ENCODE measurements around the gene GRIN3A.
A peak's percentile ranks its signal among the peaks of the same experiment; 100 is the strongest.

The GRIN3A gene

GRCh38 chr9:101579711-101580545, 158.5 kb downstream of the GRIN3A start:
- no peak overlapping the region for H3K4me3 ChIP-seq (ENCODE audit: low read depth, low read length)
- TF ChIP-seq POLR2A (IDR thresholded peaks at IDR 0.05; ENCODE audit: extremely low read depth, insufficient read length) (no peak), MAX (IDR thresholded peaks at IDR 0.05; ENCODE audit: low read depth, low read length) (no peak), CTCF (IDR thresholded peaks at IDR 0.05; ENCODE audit: low read depth, low read length) (no peak), MYC (IDR thresholded peaks at IDR 0.05; ENCODE audit: low read depth, low read length) (no peak)
- peak; percentile 55 for DNase-seq (ENCODE audit: low read depth)

- no peak overlapping the region for H3K4me3 ChIP-seq (ENCODE audit: low read depth, low read length)
- DNase-seq (ENCODE audit: low read depth) = peak; percentile 88
- TF ChIP-seq MAX (IDR thresholded peaks at IDR 0.05; ENCODE audit: low read depth, low read length) (no peak), MYC (IDR thresholded peaks at IDR 0.05; ENCODE audit: low read depth, low read length) (no peak), CTCF (IDR thresholded peaks at IDR 0.05; ENCODE audit: low read depth, low read length) (no peak), POLR2A (IDR thresholded peaks at IDR 0.05; ENCODE audit: extremely low read depth, insufficient read length) (no peak)
These were observed 160.1 kb downstream of the GRIN3A start for GRCh38 chr9:101578378-101578777.

- H3K4me3 ChIP-seq (ENCODE audit: low read depth, low read length) = no peak overlapping the region
- TF ChIP-seq MAX (IDR thresholded peaks at IDR 0.05; ENCODE audit: low read depth, low read length) (no peak), CTCF (IDR thresholded peaks at IDR 0.05; ENCODE audit: low read depth, low read length) (no peak), MYC (IDR thresholded peaks at IDR 0.05; ENCODE audit: low read depth, low read length) (no peak), POLR2A (IDR thresholded peaks at IDR 0.05; ENCODE audit: extremely low read depth, insufficient read length) (no peak)
- DNase-seq (ENCODE audit: low read depth) = no peak
These were observed 163.6 kb downstream of the GRIN3A start for GRCh38 chr9:101574731-101575333.

- no peak for DNase-seq (ENCODE audit: low read depth)
- H3K4me3 ChIP-seq (ENCODE audit: low read depth, low read length) = no peak overlapping the region
- TF ChIP-seq MYC (IDR thresholded peaks at IDR 0.05; ENCODE audit: low read depth, low read length) (no peak), MAX (IDR thresholded peaks at IDR 0.05; ENCODE audit: low read depth, low read length) (no peak), CTCF (IDR thresholded peaks at IDR 0.05; ENCODE audit: low read depth, low read length) (no peak), POLR2A (IDR thresholded peaks at IDR 0.05; ENCODE audit: extremely low read depth, insufficient read length) (no peak)
These were observed 166.1 kb downstream of the GRIN3A start for GRCh38 chr9:101572316-101572715.

GRCh38 chr9:101571114-101571513, 167.3 kb downstream of the GRIN3A start:
- no peak overlapping the region for H3K4me3 ChIP-seq (ENCODE audit: low read depth, low read length)
- TF ChIP-seq POLR2A (IDR thresholded peaks at IDR 0.05; ENCODE audit: extremely low read depth, insufficient read length) (no peak), MYC (IDR thresholded peaks at IDR 0.05; ENCODE audit: low read depth, low read length) (no peak), MAX (IDR thresholded peaks at IDR 0.05; ENCODE audit: low read depth, low read length) (no peak), CTCF (IDR thresholded peaks at IDR 0.05; ENCODE audit: low read depth, low read length) (no peak)
- no peak for DNase-seq (ENCODE audit: low read depth)

All from NB4 (cell line).